Measurements from ENCODE around the gene SNX14.

The SNX14 gene

GRCh38 chr6:85641897-85642773, 48.5 kb upstream of the SNX14 start (continued):
- no peak for TF ChIP-seq ZNF518A (tag by site-specific recombination; conservative IDR thresholded peaks at IDR 0.05; ENCODE audit: low read depth)
- TF ChIP-seq ZIC2 (tag by site-specific recombination; IDR thresholded peaks at IDR 0.05) = no peak
- no peak for TF ChIP-seq ZNF777 (tag by site-specific recombination; IDR thresholded peaks at IDR 0.05; ENCODE audit: borderline replicate concordance)
- TF ChIP-seq ZNF423 (tag by site-specific recombination; IDR thresholded peaks at IDR 0.05) = no peak
- TF ChIP-seq ZNF202 (tag by site-specific recombination; IDR thresholded peaks at IDR 0.05; ENCODE audit: borderline replicate concordance) = no peak
- peak; percentile 73; the same call in 1 of the 2 replicates for TF ChIP-seq ZBTB10 (tag by site-specific recombination; IDR thresholded peaks at IDR 0.05)
- TF ChIP-seq ZNF121 (tag by site-specific recombination; IDR thresholded peaks at IDR 0.05) = peak; percentile 45; the same call in 1 of the 2 replicates
- no peak for TF ChIP-seq ZNF394 (tag by site-specific recombination; IDR thresholded peaks at IDR 0.05; ENCODE audit: borderline replicate concordance)
- TF ChIP-seq PATZ1 (tag by site-specific recombination; IDR thresholded peaks at IDR 0.05) = peak; percentile 27; the same call in 1 of the 2 replicates
- no peak for TF ChIP-seq ZNF366 (tag by site-specific recombination; conservative IDR thresholded peaks at IDR 0.05)
- TF ChIP-seq KLF16 (tag by site-specific recombination; IDR thresholded peaks at IDR 0.05) = peak; percentile 66; the same call in 1 of the 2 replicates
- TF ChIP-seq SP7 (tag by site-specific recombination; IDR thresholded peaks at IDR 0.05) = no peak
- TF ChIP-seq WT1 (tag by site-specific recombination; IDR thresholded peaks at IDR 0.05) = no peak; the same call in 1 of the 2 replicates
- no peak for TF ChIP-seq ZNF223 (tag by site-specific recombination; IDR thresholded peaks at IDR 0.05)
- TF ChIP-seq SCRT2 (tag by site-specific recombination; IDR thresholded peaks at IDR 0.05) = no peak
- peak; percentile 30 for TF ChIP-seq KLF9 (tag by site-specific recombination; IDR thresholded peaks at IDR 0.05; ENCODE audit: low read depth)
- no peak for TF ChIP-seq ZNF488 (tag by site-specific recombination; IDR thresholded peaks at IDR 0.05)
- no peak for TF ChIP-seq ZNF157 (tag by site-specific recombination; IDR thresholded peaks at IDR 0.05)
- TF ChIP-seq ZNF140 (tag by site-specific recombination; IDR thresholded peaks at IDR 0.05) = 0 out of 2 replicates have a peak, but pooled peaks have one; percentile 3
- 0 out of 2 replicates have a peak, but pooled peaks have one; percentile 40 for TF ChIP-seq ZBTB6 (tag by site-specific recombination; IDR thresholded peaks at IDR 0.05)
- no peak for TF ChIP-seq ZNF639 (tag by site-specific recombination; IDR thresholded peaks at IDR 0.05)
- 0 out of 2 replicates have a peak, but pooled peaks have one; percentile 4 for TF ChIP-seq ZNF596 (tag by site-specific recombination; IDR thresholded peaks at IDR 0.05)
- TF ChIP-seq ZNF626 (tag by site-specific recombination; IDR thresholded peaks at IDR 0.05) = no peak
- no peak for TF ChIP-seq ZNF670 (tag by site-specific recombination; IDR thresholded peaks at IDR 0.05; ENCODE audit: low read depth)
- peak; percentile 10; the same call in 1 of the 2 replicates for TF ChIP-seq ZNF426 (tag by site-specific recombination; IDR thresholded peaks at IDR 0.05)
